ENCODE data around the gene DENND6B. TPM values are rescaled to one million over a fixed set of nuclear protein-coding genes. Genes with fewer than 3 reads are reported as not detected.
A peak's percentile ranks its signal among the peaks of the same experiment; 100 is the strongest.

The DENND6B gene
- total RNA-seq, 6 donors from 2014 or later = 9.5 to 24.1 (median 12.7) TPM

GRCh38 chr22:50309601-50309991 lies 17.2 kb downstream of the DENND6B start:
- 82 to 90% methylated on average over 5 to 7 of the region's 7 CpGs for WGBS, 2 donors
- Histone ChIP-seq H3K27ac (peak overlapping the region; percentile 83 to 95 (median 94)), H3K36me3 (peaks cover 0 to 3% (median 0%) of the 10 kb centered on the region in 4 donors), H3K9me3 (no peaks in the 10 kb centered on the region), H3K4me1 (peaks cover 42 to 62% (median 53%) of the 10 kb centered on the region in 4 donors), H3K27me3 (no peaks in the 10 kb centered on the region), H3K4me3 (no peak overlapping the region)
- DNase-seq = peak in 1 of 2 donors; percentile 46
- no peak for TF ChIP-seq POLR2A (IDR thresholded peaks at IDR 0.05)
- TF ChIP-seq CTCF (IDR thresholded peaks at IDR 0.05) = no peak
- TF ChIP-seq EP300 (IDR thresholded peaks at IDR 0.05) = no peak
- TF ChIP-seq POLR2AphosphoS5 (IDR thresholded peaks at IDR 0.05) = no peak
- no peak for ATAC-seq (ENCODE audit: low FRiP score in 2 of 2)

- TF ChIP-seq CTCF (IDR thresholded peaks at IDR 0.05) (no peak), EP300 (IDR thresholded peaks at IDR 0.05) (no peak), POLR2A (IDR thresholded peaks at IDR 0.05) (no peak), POLR2AphosphoS5 (IDR thresholded peaks at IDR 0.05) (no peak)
- Histone ChIP-seq H3K9me3 (no peaks in the 10 kb centered on the region), H3K4me1 (peaks cover 43 to 62% (median 53%) of the 10 kb centered on the region in 4 donors), H3K27me3 (no peaks in the 10 kb centered on the region), H3K27ac (peak overlapping the region; percentile 83 to 95 (median 94)), H3K4me3 (no peak overlapping the region), H3K36me3 (peaks cover 0 to 3% (median 0%) of the 10 kb centered on the region in 4 donors)
- WGBS, 2 donors = 32 to 54% methylated on average over 2 to 9 of the region's 9 CpGs
- ATAC-seq (ENCODE audit: low FRiP score in 2 of 2) (no peak), DNase-seq (peak in 1 of 2 donors; percentile 82)
Measured at GRCh38 chr22:50308986-50309600, 17.7 kb downstream of the DENND6B start.

GRCh38 chr22:50308597-50308935 lies 18.2 kb downstream of the DENND6B start:
- peak; percentile 84 to 87 for DNase-seq
- H3K4me1 ChIP-seq = peaks cover 43 to 62% (median 53%) of the 10 kb centered on the region in 4 donors
- 26 to 37% methylated on average over 5 to 6 of the region's 7 CpGs for WGBS, 2 donors

GRCh38 chr22:50307890-50308596 lies 18.8 kb downstream of the DENND6B start:
- Histone ChIP-seq H3K36me3 (peaks cover 0 to 3% (median 0%) of the 10 kb centered on the region in 4 donors), H3K27me3 (no peaks in the 10 kb centered on the region), H3K9me3 (no peaks in the 10 kb centered on the region), H3K27ac (peak overlapping the region; percentile 83 to 95 (median 94)), H3K4me1 (peaks cover 48 to 64% (median 57%) of the 10 kb centered on the region in 4 donors), H3K4me3 (peak overlapping the region in 2 of 4 donors; percentile 6 to 7)
- 31 to 63% methylated on average over 6 of the region's 19 CpGs for WGBS, 2 donors
- no peak for TF ChIP-seq EP300 (IDR thresholded peaks at IDR 0.05)
- TF ChIP-seq POLR2A (IDR thresholded peaks at IDR 0.05) = no peak
- no peak for TF ChIP-seq POLR2AphosphoS5 (IDR thresholded peaks at IDR 0.05)
- no peak for TF ChIP-seq CTCF (IDR thresholded peaks at IDR 0.05)
- ATAC-seq (ENCODE audit: low FRiP score in 2 of 2) = no peak
- DNase-seq = peak in 1 of 2 donors; percentile 81

More at GRCh38 chr22:50308597-50308935, 18.2 kb downstream of the DENND6B start:
- Histone ChIP-seq H3K36me3 (peaks cover 0 to 3% (median 0%) of the 10 kb centered on the region in 4 donors), H3K4me3 (no peak overlapping the region), H3K27ac (peak overlapping the region; percentile 83 to 95 (median 94)), H3K27me3 (no peaks in the 10 kb centered on the region), H3K9me3 (no peaks in the 10 kb centered on the region)
- TF ChIP-seq POLR2AphosphoS5 (IDR thresholded peaks at IDR 0.05) = peak; percentile 51 to 66
- TF ChIP-seq CTCF (IDR thresholded peaks at IDR 0.05) = no peak
- TF ChIP-seq EP300 (IDR thresholded peaks at IDR 0.05) = no peak
- peak in 1 of 4 donors; percentile 64 for TF ChIP-seq POLR2A (IDR thresholded peaks at IDR 0.05)
- ATAC-seq (ENCODE audit: low FRiP score in 2 of 2) = peak; percentile 12 to 38
